K562 (cell line): ENCODE data around the gene CYP46A1. TPM values are rescaled to one million over a fixed set of nuclear protein-coding genes. Genes with fewer than 3 reads are reported as not detected.

ENCODE experiments used
- ATAC-seq: fragments of 200-7000 bp; cut with Tn5 transposase; 3 replicates; pipeline ENCODE4 v1.9.1; 2020; ENCODE audit warnings: moderate library complexity
- BruUV-seq: library from RNA; stranded (reverse); fragments of 400-500 nt; replicated peaks from 2 replicates; lab custom pipeline; 2021; lab: Mats Ljungman, UMichigan
- CTCF ChIA-PET: fragments of 300-600 bp; formaldehyde crosslinking; extraction: SDS; loops from one replicate; lab custom pipeline; 2021; ENCODE audit warnings: low intra/inter-chr PET ratio; lab: Yijun Ruan, JAX
- POLR2A ChIA-PET: fragments of 300-600, 350-650 bp; sonication (Branson Sonifier 250); formaldehyde crosslinking; extraction: SDS; loops from one replicate; lab custom pipeline; 2021; ENCODE audit warnings: antibody characterized with exemption, inconsistent platforms; lab: Yijun Ruan, JAX
- DNase-seq, 4 experiments: peaks; one replicate each; pipeline versions ENCODE4 v3.0.0 to v3.0.0-alpha.2; 2011 to 2018; ENCODE audit warnings: low spot score in 3 of 4, mixed read lengths in 3 of 4; ENCODE audit errors: extremely low read depth in 1 of 4
- FAIRE-seq: peaks from 2 replicates; lab custom pipeline; 2011; peaks lifted over from hg19 to GRCh38; lab: Jason Lieb, UNC
- H2AFZ ChIP-seq: 2 replicates; pipeline ENCODE4 v1.6.0; 2011; ENCODE audit warnings: low read depth, low read length, control low read depth, inconsistent platforms
- H3K27ac ChIP-seq: fragments of 200-600 bp; 3 replicates; pipeline ENCODE4 v1.8.0; 2011; ENCODE audit warnings: low read depth, mild to moderate bottlenecking, control low read depth, inconsistent platforms, low read length, moderate library complexity, mixed read lengths; ENCODE audit errors: extremely low read depth
- H3K27me3 ChIP-seq, 2 experiments: fragments of 300-600 bp in 1 of 2; 2 replicates in 1 of 2; 3 replicates in 1 of 2; pipeline versions ENCODE4 v1.6.0 to v1.8.0; 2011; ENCODE audit warnings: inconsistent platforms in 2 of 2, low read length in 2 of 2, mild to moderate bottlenecking in 1 of 2, mixed read lengths in 1 of 2, moderate library complexity in 1 of 2; ENCODE audit not compliant: control insufficient read depth in 2 of 2, insufficient read depth in 2 of 2
- H3K36me3 ChIP-seq: fragments of 300-600 bp; 3 replicates; pipeline ENCODE4 v1.8.0; 2011; ENCODE audit warnings: mild to moderate bottlenecking, low read length, inconsistent platforms; ENCODE audit not compliant: control insufficient read depth, insufficient read depth
- H3K4me1 ChIP-seq, 2 experiments: fragments of 200-600 bp in 1 of 2; replicated peaks in 1 of 2; 2 replicates in 1 of 2; 3 replicates in 1 of 2; pipeline versions ENCODE4 v1.5.1 to v1.8.0; 2011; ENCODE audit warnings: inconsistent platforms in 2 of 2, low read length in 2 of 2, mild to moderate bottlenecking in 1 of 2, mixed read lengths in 1 of 2, moderate library complexity in 1 of 2; ENCODE audit not compliant: control insufficient read depth in 2 of 2, insufficient read depth in 2 of 2
- H3K4me2 ChIP-seq: 2 replicates; pipeline ENCODE4 v1.6.1; 2011; ENCODE audit warnings: low read length, control low read depth, inconsistent platforms, mixed read lengths; ENCODE audit not compliant: insufficient read depth
- H3K4me3 ChIP-seq: fragments of 200-600 bp; sonication (generic), shearing (Covaris generic); 2 replicates; pipeline ENCODE4 v1.5.1; 2016; ENCODE audit warnings: control low read depth, inconsistent platforms
- H3K79me2 ChIP-seq: fragments of 200-600 bp; 3 replicates; pipeline ENCODE4 v1.8.0; 2011; ENCODE audit warnings: low read length, inconsistent platforms; ENCODE audit not compliant: control insufficient read depth, insufficient read depth
- H3K9ac ChIP-seq, 2 experiments: 2 replicates each; pipeline versions ENCODE4 v1.6.0 to v1.6.1; 2011; ENCODE audit warnings: low read depth in 2 of 2, low read length in 2 of 2, control low read depth in 1 of 2, inconsistent platforms in 1 of 2, mild to moderate bottlenecking in 1 of 2, mixed read lengths in 1 of 2; ENCODE audit not compliant: insufficient read depth in 1 of 2
- H3K9me1 ChIP-seq: one replicate; pipeline ENCODE4 v1.6.0; 2011; ENCODE audit warnings: inconsistent platforms, mild to moderate bottlenecking, low read length, moderate library complexity; ENCODE audit not compliant: control insufficient read depth, insufficient read depth
- H3K9me3 ChIP-seq: replicated peaks from 2 replicates; pipeline ENCODE4 v1.5.1; 2011; ENCODE audit warnings: low read depth, low read length, inconsistent platforms; ENCODE audit not compliant: control insufficient read depth, insufficient read depth
- H4K20me1 ChIP-seq: replicated peaks from 2 replicates; pipeline ENCODE4 v1.6.1; 2011; ENCODE audit warnings: low read length, inconsistent platforms, mixed read lengths; ENCODE audit not compliant: control insufficient read depth, insufficient read depth
- CGGBP1 ChIP-seq: fragments of 250-450 bp; sonication (Bioruptor Pico); IDR thresholded peaks from 2 replicates; pipeline ENCODE4 v1.9.0; 2021; ENCODE audit warnings: mild to moderate bottlenecking
- HNRNPUL1 ChIP-seq: fragments of 200-400 bp; formaldehyde crosslinking; IDR thresholded peaks from 2 replicates; pipeline ENCODE4 v1.6.1; 2017; ENCODE audit warnings: low read length
- KLF6 ChIP-seq: fragments of 250-450 bp; sonication (Bioruptor Pico); IDR thresholded peaks from 2 replicates; pipeline ENCODE4 v1.4.0; 2020; ENCODE audit warnings: mild to moderate bottlenecking, moderate library complexity, borderline replicate concordance
- MTA1 ChIP-seq: fragments of 450-650 bp; IDR thresholded peaks from 2 replicates; pipeline ENCODE4 v1.6.1; 2017; ENCODE audit warnings: borderline replicate concordance
- RBM22 ChIP-seq: fragments of 200-400 bp; formaldehyde crosslinking; IDR thresholded peaks from 2 replicates; pipeline ENCODE4 v1.6.1; 2018; ENCODE audit warnings: low read length, low read depth; ENCODE audit not compliant: poor library complexity, severe bottlenecking
- RBM39 ChIP-seq: fragments of 200-400 bp; formaldehyde crosslinking; optimal IDR thresholded peaks from 2 replicates; pipeline ENCODE3; 2018; ENCODE audit warnings: low read depth, low read length
- ZNF551 ChIP-seq: fragments of 250-450 bp; sonication (Bioruptor Pico); IDR thresholded peaks from 2 replicates; pipeline ENCODE4 v1.5.0; 2021; ENCODE audit warnings: mild to moderate bottlenecking, moderate library complexity
- ZNF609 ChIP-seq: sonication (generic); formaldehyde crosslinking; IDR thresholded peaks from 2 replicates; pipeline ENCODE4 v1.8.1; 2023; ENCODE audit warnings: missing genetic modification reagents, mild to moderate bottlenecking, borderline replicate concordance
- ZNF696 ChIP-seq: fragments of 250-450 bp; sonication (Bioruptor Pico); conservative IDR thresholded peaks from 2 replicates; pipeline ENCODE4 v1.4.0; 2020; ENCODE audit warnings: mild to moderate bottlenecking, moderate library complexity
- ZZZ3 ChIP-seq: fragments of 450-650 bp; IDR thresholded peaks from 2 replicates; pipeline ENCODE4 v1.6.1; 2016; ENCODE audit warnings: antibody characterized with exemption, mild to moderate bottlenecking, moderate library complexity
- WGBS: fragments of 100-300 bp; shearing (Covaris generic); methylation state at CpG from one replicate; pipeline ENCODE4 v1.1.6; 2016; ENCODE audit warnings: low coverage, mixed read lengths; ENCODE audit not compliant: insufficient coverage; ENCODE audit errors: missing lambda C conversion rate; 5-methylcytosine and 5-hydroxymethylcytosine counted together
- in situ Hi-C: fragments of 300-500 bp; cut with MboI; formaldehyde crosslinking; loops from 4 replicates; pipeline ENCODE4 v1.15.0; 2018; ENCODE audit warnings: inconsistent platforms, mixed read lengths
- intact Hi-C: fragments of 100-400 bp; cut with micrococcal nuclease; formaldehyde crosslinking; loops from 2 replicates; pipeline ENCODE4 v1.14.2; 2022
- polyA plus RNA-seq, 8 experiments: library from polyadenylated mRNA; depleted of rRNA in 4 of 8; stranded (reverse) in 5 of 8; unstranded in 3 of 8; fragments of >200 nt; fragmentation: Nextera tagmentation in 2 of 8; fragmentation: Illumina TruSeq in 1 of 8; extraction: Ambion mirVana in 2 of 8; extraction: Trizol in 1 of 8; gene quantifications; 2 replicates each; pipeline versions ENCODE4 v1.2.1 to v1.2.3, GENCODE V29; 2011 to 2014; ENCODE audit warnings: inconsistent platforms in 1 of 8, missing spikeins in 1 of 8
- total RNA-seq, 7 experiments: library from RNA; depleted of rRNA in 6 of 7; stranded (reverse); fragments of >200 nt in 6 of 7; fragmentation: Illumina TruSeq in 2 of 7; extraction: Trizol in 2 of 7; gene quantifications; 2 replicates each; pipeline versions ENCODE4 v1.2.1 to v1.2.3, GENCODE V29; 2011 to 2021; ENCODE audit warnings: low replicate concordance in 1 of 7
- TF ChIP-seq, protein P1 (sequence below): conservative IDR thresholded peaks from 2 replicates; pipeline ENCODE4 v1.6.1; 2011; ENCODE audit warnings: low read depth, mild to moderate bottlenecking, low read length; ENCODE audit not compliant: control insufficient read depth

Gene CYP46A1
- total and polyA plus RNA-seq, 9 of the 15 experiments (the other 6 are each of a cell fraction or from before 2014, with no cell fraction given): not detected

- CTCF ChIA-PET: no interaction called here
- no TSS peak for BruUV-seq
- 2% methylated on average over 6 of the region's 6 CpGs for WGBS
- Histone ChIP-seq H3K9ac (no peak overlapping the region), H3K9me1 (no peaks in the 10 kb centered on the region), H3K9me3 (peaks cover 3% of the 10 kb centered on the region; the same call in 1 of the 2 replicates), H2AFZ (no peak overlapping the region), H3K4me2 (no peak overlapping the region), H3K27ac (no peak overlapping the region), H4K20me1 (no peaks in the 10 kb centered on the region), H3K27me3 (peaks cover 2 to 13% of the 10 kb centered on the region in 2 experiments; a peak in 3 of 5 replicates), H3K4me3 (no peak overlapping the region), H3K79me2 (no peaks in the 10 kb centered on the region), H3K36me3 (no peaks in the 10 kb centered on the region), H3K4me1 (no peaks in the 10 kb centered on the region)
- no peak for TF ChIP-seq ZNF696 (CRISPR knock-in tag)
- TF ChIP-seq MTA1: no peak
- TF ChIP-seq RBM22: no peak
- TF ChIP-seq KLF6 (CRISPR knock-in tag): no peak
- no peak for TF ChIP-seq HNRNPUL1
- TF ChIP-seq CGGBP1 (CRISPR knock-in tag): no peak
- POLR2A ChIA-PET: no interaction called here
- no peak for FAIRE-seq
- intact Hi-C loops (no loop called here), in situ Hi-C loops (no loop called here)
- no peak for DNase-seq
- no peak for ATAC-seq
Measured at GRCh38 chr14:99698236-99698635, 14.1 kb downstream of the CYP46A1 start.

DNA sequence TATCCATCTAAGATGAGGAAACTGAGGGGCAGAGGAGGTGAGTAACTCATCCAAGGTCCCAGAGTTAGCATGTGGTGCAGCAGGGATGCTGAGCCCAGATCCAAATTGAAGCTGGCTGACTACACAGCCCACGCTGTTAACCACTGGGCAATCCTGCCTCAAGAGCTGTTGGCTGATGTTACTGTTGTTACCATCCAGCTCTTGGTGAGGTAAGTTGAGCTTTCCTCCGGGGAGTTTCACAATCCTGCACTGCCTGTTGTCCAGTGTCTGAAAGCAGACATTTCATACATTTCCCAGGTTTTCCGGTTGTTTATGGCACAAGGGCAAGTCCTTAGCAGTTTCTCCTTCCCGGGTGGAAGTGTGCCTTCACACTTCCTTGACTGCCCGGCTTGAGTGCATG is 14.5 kb downstream of the CYP46A1 start:
- WGBS: 0% methylated on average over 5 of the region's 5 CpGs
- TF ChIP-seq, protein P1, sequence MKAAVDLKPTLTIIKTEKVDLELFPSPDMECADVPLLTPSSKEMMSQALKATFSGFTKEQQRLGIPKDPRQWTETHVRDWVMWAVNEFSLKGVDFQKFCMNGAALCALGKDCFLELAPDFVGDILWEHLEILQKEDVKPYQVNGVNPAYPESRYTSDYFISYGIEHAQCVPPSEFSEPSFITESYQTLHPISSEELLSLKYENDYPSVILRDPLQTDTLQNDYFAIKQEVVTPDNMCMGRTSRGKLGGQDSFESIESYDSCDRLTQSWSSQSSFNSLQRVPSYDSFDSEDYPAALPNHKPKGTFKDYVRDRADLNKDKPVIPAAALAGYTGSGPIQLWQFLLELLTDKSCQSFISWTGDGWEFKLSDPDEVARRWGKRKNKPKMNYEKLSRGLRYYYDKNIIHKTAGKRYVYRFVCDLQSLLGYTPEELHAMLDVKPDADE: no peak
- TF ChIP-seq RBM39 (no peak), ZNF609 (CRISPR knock-in tag) (no peak), ZZZ3 (no peak), ZNF551 (CRISPR knock-in tag) (no peak)

More for the DNA sequence above, 14.5 kb downstream of the CYP46A1 start:
- in situ Hi-C loops: no loop called here
- Histone ChIP-seq H3K9me3 (peaks cover 4% of the 10 kb centered on the region; the same call in 1 of the 2 replicates), H3K27ac (no peak overlapping the region), H3K9me1 (no peaks in the 10 kb centered on the region), H3K4me3 (no peak overlapping the region), H3K4me1 (no peaks in the 10 kb centered on the region), H2AFZ (no peak overlapping the region), H3K79me2 (no peaks in the 10 kb centered on the region), H3K27me3 (peaks cover 2 to 13% of the 10 kb centered on the region in 2 experiments; a peak in 3 of 5 replicates), H3K36me3 (no peaks in the 10 kb centered on the region), H3K4me2 (no peak overlapping the region), H3K9ac (no peak overlapping the region), H4K20me1 (no peaks in the 10 kb centered on the region)
- DNase-seq (no peak), ATAC-seq (no peak), FAIRE-seq (no peak)
- BruUV-seq: no TSS peak
- ChIA-PET CTCF (no interaction called here), POLR2A (no interaction called here)
- intact Hi-C loops: no loop called here
